HG03280 (cell line): ENCODE measurements around the gene CCDC102B.
"Not testable (repeated sequence)": the region's sequence is repeated elsewhere in the genome, so short reads cannot be mapped to it uniquely, and the experiment has no call there.

Experiments
- ATAC-seq: cut with Tn5 transposase; IDR thresholded peaks from one replicate; pipeline ENCODE4 v1.9.1; 2021; ENCODE audit warnings: mild to moderate bottlenecking, moderate library complexity; ENCODE audit not compliant: unreplicated experiment

The CCDC102B gene

GRCh38 chr18:68797871-68798270 lies at the start of gene CCDC102B:
CCDC102B (plus strand) TSS chr18:68798080; CDS start chr18:68836764, 38,684 bp downstream.
- no peak for ATAC-seq

GRCh38 chr18:68757126-68757525 lies 40.8 kb upstream of the CCDC102B start:
- ATAC-seq = no peak

GRCh38 chr18:68759308-68759707 lies 38.6 kb upstream of the CCDC102B start:
- no peak for ATAC-seq

DNA sequence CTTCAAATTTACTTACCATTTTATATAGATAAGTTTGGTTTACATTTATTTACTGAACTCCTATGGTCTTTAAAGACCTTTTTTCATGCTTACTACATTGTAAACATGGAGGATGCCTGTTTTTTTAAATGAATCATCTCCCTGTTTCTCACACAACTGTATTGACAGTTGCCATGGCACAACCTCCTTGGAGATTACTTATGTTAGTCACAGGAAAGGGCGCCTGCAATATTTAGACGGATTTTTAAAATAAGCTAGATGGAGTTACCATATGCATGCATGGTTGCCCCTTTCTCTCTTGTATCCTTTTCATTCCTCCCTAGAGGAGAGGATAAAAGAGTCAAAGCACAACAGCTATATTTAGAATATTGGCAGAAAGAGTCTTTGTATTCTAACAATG lies 34.8 kb upstream of the CCDC102B start:
- ATAC-seq = no peak

DNA sequence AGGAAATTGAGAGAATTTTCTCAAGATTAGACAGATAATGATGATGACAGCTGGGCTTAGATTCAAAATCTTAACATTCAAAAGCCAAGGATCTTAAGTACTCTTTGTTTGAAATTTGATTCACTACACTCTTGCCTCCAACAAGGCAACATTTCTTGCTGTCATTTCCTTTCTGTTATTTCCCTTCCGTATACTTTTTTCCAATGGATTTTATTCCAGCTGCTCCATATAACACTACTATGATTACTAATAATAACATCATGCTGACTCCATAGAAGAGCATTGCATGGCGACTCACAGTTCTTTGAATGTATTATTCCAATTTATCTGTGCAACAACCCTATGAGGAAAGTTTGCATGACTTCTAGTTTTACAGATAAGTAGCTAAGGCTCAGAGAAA lies 33.9 kb upstream of the CCDC102B start:
- no peak for ATAC-seq

GRCh38 chr18:68766433-68766832 lies 31.4 kb upstream of the CCDC102B start:
- no peak for ATAC-seq

GRCh38 chr18:68769461-68769860 lies 28.4 kb upstream of the CCDC102B start:
- no peak for ATAC-seq

GRCh38 chr18:68772268-68772667 lies 25.6 kb upstream of the CCDC102B start:
- ATAC-seq = no peak

GRCh38 chr18:68778280-68778886 lies 19.5 kb upstream of the CCDC102B start:
- no peak for ATAC-seq

- ATAC-seq = no peak
Observed at GRCh38 chr18:68779169-68779568, 18.7 kb upstream of the CCDC102B start.

DNA sequence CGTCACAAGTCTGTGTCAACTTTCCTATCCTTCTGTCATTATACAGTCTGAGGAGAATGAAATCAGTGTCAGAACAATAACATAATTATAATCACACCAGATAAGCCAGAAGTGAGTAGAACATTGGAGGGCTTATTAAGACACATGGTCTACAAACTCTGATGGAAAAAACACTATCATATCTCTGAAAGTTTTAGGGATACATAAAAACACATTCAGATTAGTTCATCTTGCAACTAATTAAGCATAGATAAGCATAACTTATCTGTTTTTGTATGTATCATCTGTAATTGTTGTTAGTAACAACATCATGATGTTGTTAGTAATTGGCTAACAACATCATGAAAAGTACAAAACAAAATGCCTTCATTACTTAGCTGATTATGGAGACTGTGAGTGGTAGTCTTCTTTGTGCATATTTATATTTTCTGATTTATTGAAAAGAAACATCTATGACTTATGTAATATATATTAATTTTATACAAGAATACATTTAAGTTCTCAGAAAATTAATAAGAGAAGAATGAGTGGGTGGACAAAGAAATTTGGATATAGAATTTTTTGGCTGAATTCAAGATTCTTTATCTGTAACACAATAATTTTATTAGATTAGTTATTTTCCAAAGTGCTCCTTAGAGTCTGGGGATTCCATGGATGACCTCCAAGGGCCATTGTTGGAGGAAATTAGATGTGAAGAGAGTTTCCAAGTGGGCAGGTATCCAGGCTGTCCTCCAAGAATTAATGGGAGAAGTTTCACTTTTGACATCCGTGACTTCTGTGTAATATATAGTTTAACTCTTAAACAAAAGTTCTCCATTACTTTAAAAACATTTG lies 16.9 kb upstream of the CCDC102B start:
- ATAC-seq = no peak

DNA sequence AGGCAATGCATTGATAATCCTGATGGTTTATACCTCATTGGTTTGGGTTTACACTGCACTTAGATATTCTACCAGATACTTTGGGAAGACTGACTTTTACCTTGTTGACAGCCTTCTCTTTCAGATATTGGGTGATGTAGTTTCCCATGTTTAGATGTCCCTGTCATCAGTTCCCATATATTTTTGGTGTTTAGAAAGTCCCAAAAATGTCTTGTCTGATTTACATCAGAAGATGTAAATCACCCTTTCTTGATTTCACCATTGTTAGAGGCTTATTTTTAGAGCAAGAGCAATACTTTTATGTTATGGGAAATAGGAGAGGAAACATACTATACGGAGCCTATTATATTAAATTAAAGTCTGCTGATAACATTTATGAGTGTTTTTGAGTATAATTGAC lies 14.4 kb upstream of the CCDC102B start:
- no peak for ATAC-seq

- ATAC-seq = no peak
Observed at GRCh38 chr18:68784071-68784470, 13.8 kb upstream of the CCDC102B start.

GRCh38 chr18:68790290-68790689 lies 7.6 kb upstream of the CCDC102B start:
- not testable (repeated sequence) for ATAC-seq

GRCh38 chr18:68791801-68792200 lies 6.1 kb upstream of the CCDC102B start:
- ATAC-seq = no peak

- ATAC-seq = no peak
Observed at GRCh38 chr18:68793951-68794350, 3.9 kb upstream of the CCDC102B start.

GRCh38 chr18:68796936-68797690 lies 767 bp upstream of the CCDC102B start:
- ATAC-seq = no peak

- no peak for ATAC-seq
Observed at GRCh38 chr18:68800075-68800474, 2.2 kb downstream of the CCDC102B start.

DNA sequence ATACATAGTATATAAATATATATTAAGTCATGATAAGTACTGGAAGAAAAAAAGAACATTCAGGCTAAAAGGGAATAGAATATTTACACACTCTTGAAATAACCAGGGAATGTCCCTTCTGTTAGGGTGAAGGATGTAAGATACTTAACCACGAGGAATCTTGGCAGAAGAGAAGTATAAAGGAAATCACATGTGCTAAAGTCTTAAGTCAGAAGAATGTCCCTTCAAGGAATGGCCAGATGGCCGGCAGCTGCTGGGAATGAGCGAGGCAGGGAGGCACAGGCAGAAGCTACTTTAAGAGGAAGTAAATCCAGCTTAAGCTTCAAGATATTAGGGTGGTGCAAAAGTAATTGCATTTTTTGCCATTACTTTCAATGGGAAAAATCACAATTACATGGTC lies 5.5 kb downstream of the CCDC102B start:
- ATAC-seq = no peak

- no peak for ATAC-seq
Observed at GRCh38 chr18:68817584-68817983, 19.7 kb downstream of the CCDC102B start.

- ATAC-seq = no peak
Observed at GRCh38 chr18:68818584-68818983, 20.7 kb downstream of the CCDC102B start.

DNA sequence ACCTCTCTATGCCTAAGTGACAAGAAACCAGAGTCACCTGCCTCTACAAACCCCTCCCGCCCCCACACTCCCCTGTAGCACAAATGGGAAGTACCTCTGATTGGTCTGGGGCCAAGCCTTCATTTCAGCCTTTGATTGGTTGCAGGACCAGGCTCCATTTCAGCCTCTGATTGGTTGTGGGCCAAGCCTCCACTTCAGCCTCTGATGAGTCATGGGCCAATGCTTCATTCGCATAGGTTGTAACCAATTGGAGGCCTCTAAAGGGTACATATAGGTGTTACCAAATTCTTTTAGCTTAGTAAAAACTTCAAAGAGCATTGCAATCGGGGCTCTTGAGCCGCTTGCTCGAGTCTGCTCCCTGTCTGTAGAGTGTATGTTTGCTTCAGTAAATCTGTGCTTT lies 25.0 kb downstream of the CCDC102B start:
- no peak for ATAC-seq
